Measurements from ENCODE around the gene CDYL2. TPM values are rescaled to one million over a fixed set of nuclear protein-coding genes. Genes with fewer than 3 reads are reported as not detected.

CDYL2 gene
- polyA plus RNA-seq, 1 donor from 2014 or later: 2.6 TPM

- no peaks in the 10 kb centered on the region for H3K9me3 ChIP-seq (ENCODE audit: low read length)
- H3K4me2 ChIP-seq (ENCODE audit: low read length): no peak overlapping the region
- no peaks in the 10 kb centered on the region for H3K9me2 ChIP-seq (ENCODE audit: insufficient read depth, low read length)
- H3K79me2 ChIP-seq (replicated peaks; ENCODE audit: insufficient read depth, low read length): no peaks in the 10 kb centered on the region
- H3K36me3 ChIP-seq (ENCODE audit: insufficient read depth, low read length): no peaks in the 10 kb centered on the region
- no peak overlapping the region for H3K9ac ChIP-seq (ENCODE audit: low read length)
- no peak overlapping the region for H2AFZ ChIP-seq (ENCODE audit: low read depth, low read length)
- H3K4me3 ChIP-seq (ENCODE audit: low read length): no peak overlapping the region
- H3F3A ChIP-seq (ENCODE audit: insufficient read depth, low read length, poor library complexity, severe bottlenecking): no peaks in the 10 kb centered on the region
- no peak for TF ChIP-seq RAD21 (conservative IDR thresholded peaks at IDR 0.05)
- no peak for TF ChIP-seq EZH2 (IDR thresholded peaks at IDR 0.05; ENCODE audit: borderline replicate concordance, insufficient read depth, low read length, poor library complexity, severe bottlenecking)
- no peak for TF ChIP-seq SMC3 (conservative IDR thresholded peaks at IDR 0.05; ENCODE audit: poor library complexity)
- no peaks in the 10 kb centered on the region for H4K20me1 ChIP-seq (ENCODE audit: insufficient read depth)
- no peak overlapping the region for H3K27ac ChIP-seq (ENCODE audit: low read length)
- H3K27me3 ChIP-seq (ENCODE audit: insufficient read depth, low read depth, low read length): no peaks in the 10 kb centered on the region
Observed at GRCh38 chr16:80716564-80717139, 87.7 kb downstream of the CDYL2 start.

GRCh38 chr16:80711406-80711805, 93.0 kb downstream of the CDYL2 start:
- Histone ChIP-seq H3K9me2 (ENCODE audit: insufficient read depth, low read length) (no peaks in the 10 kb centered on the region), H3K9me3 (ENCODE audit: low read length) (no peaks in the 10 kb centered on the region), H4K20me1 (ENCODE audit: insufficient read depth) (no peaks in the 10 kb centered on the region), H2AFZ (ENCODE audit: low read depth, low read length) (no peak overlapping the region), H3K9ac (ENCODE audit: low read length) (no peak overlapping the region), H3K79me2 (replicated peaks; ENCODE audit: insufficient read depth, low read length) (no peaks in the 10 kb centered on the region), H3K4me3 (ENCODE audit: low read length) (no peak overlapping the region), H3K4me2 (ENCODE audit: low read length) (no peak overlapping the region), H3K27ac (ENCODE audit: low read length) (no peak overlapping the region), H3F3A (ENCODE audit: insufficient read depth, low read length, poor library complexity, severe bottlenecking) (no peaks in the 10 kb centered on the region), H3K36me3 (ENCODE audit: insufficient read depth, low read length) (no peaks in the 10 kb centered on the region), H3K27me3 (ENCODE audit: insufficient read depth, low read depth, low read length) (no peaks in the 10 kb centered on the region)
- TF ChIP-seq CTCF (IDR thresholded peaks at IDR 0.05; ENCODE audit: poor library complexity, severe bottlenecking) (no peak), EP300 (conservative IDR thresholded peaks at IDR 0.05; ENCODE audit: poor library complexity, severe bottlenecking) (no peak), SMC3 (conservative IDR thresholded peaks at IDR 0.05; ENCODE audit: poor library complexity) (no peak), RAD21 (conservative IDR thresholded peaks at IDR 0.05) (no peak), TAF1 (IDR thresholded peaks at IDR 0.05; ENCODE audit: low read depth) (no peak), MXI1 (conservative IDR thresholded peaks at IDR 0.05; ENCODE audit: poor library complexity, severe bottlenecking) (no peak), REST (IDR thresholded peaks at IDR 0.05; ENCODE audit: borderline replicate concordance) (no peak), POLR2AphosphoS5 (IDR thresholded peaks at IDR 0.05) (no peak), EZH2 (IDR thresholded peaks at IDR 0.05; ENCODE audit: borderline replicate concordance, insufficient read depth, low read length, poor library complexity, severe bottlenecking) (no peak)
